K562 (cell line): ENCODE results near the gene ARIH1.

Experiments
- IRF1 ChIP-seq: sonication (generic); formaldehyde crosslinking; IDR thresholded peaks from 2 replicates; pipeline ENCODE4 v1.8.0; 2022; ENCODE audit warnings: missing genetic modification reagents, mild to moderate bottlenecking, borderline replicate concordance
- POLR2A ChIP-seq: fragments of 450-650 bp; conservative IDR thresholded peaks from 2 replicates; pipeline ENCODE4 v1.6.1; 2016
- TF ChIP-seq, protein P1 (sequence below): fragments of 250-450 bp; sonication (Bioruptor Pico); IDR thresholded peaks from 2 replicates; pipeline ENCODE4 v1.8.0; 2022; ENCODE audit warnings: moderate library complexity, mild to moderate bottlenecking, inconsistent platforms
- TF ChIP-seq, protein P2 (sequence below): fragments of 450-650 bp; formaldehyde crosslinking; IDR thresholded peaks from 2 replicates; pipeline ENCODE4 v1.4.0; 2020; ENCODE audit warnings: mild to moderate bottlenecking, mixed read lengths
- TF ChIP-seq, protein P3 (sequence below), 2 experiments: fragments of 450-650 bp; formaldehyde crosslinking in 1 of 2; IDR thresholded peaks; 2 replicates each; pipeline versions ENCODE4 v1.4.0 to v1.6.1; 2014 to 2020; ENCODE audit warnings: mild to moderate bottlenecking in 2 of 2, borderline replicate concordance in 1 of 2, low read depth in 1 of 2

- TF ChIP-seq, protein P1, sequence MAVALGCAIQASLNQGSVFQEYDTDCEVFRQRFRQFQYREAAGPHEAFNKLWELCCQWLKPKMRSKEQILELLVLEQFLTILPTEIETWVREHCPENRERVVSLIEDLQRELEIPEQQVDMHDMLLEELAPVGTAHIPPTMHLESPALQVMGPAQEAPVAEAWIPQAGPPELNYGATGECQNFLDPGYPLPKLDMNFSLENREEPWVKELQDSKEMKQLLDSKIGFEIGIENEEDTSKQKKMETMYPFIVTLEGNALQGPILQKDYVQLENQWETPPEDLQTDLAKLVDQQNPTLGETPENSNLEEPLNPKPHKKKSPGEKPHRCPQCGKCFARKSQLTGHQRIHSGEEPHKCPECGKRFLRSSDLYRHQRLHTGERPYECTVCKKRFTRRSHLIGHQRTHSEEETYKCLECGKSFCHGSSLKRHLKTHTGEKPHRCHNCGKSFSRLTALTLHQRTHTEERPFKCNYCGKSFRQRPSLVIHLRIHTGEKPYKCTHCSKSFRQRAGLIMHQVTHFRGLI (CRISPR knock-in tag): no peak
- TF ChIP-seq, protein P2, sequence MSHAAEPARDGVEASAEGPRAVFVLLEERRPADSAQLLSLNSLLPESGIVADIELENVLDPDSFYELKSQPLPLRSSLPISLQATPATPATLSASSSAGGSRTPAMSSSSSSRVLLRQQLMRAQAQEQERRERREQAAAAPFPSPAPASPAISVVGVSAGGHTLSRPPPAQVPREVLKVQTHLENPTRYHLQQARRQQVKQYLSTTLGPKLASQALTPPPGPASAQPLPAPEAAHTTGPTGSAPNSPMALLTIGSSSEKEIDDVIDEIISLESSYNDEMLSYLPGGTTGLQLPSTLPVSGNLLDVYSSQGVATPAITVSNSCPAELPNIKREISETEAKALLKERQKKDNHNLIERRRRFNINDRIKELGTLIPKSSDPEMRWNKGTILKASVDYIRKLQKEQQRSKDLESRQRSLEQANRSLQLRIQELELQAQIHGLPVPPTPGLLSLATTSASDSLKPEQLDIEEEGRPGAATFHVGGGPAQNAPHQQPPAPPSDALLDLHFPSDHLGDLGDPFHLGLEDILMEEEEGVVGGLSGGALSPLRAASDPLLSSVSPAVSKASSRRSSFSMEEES (CRISPR knock-in tag): no peak
- TF ChIP-seq IRF1 (CRISPR knock-in tag) (no peak), POLR2A (no peak)
- TF ChIP-seq, protein P3, sequence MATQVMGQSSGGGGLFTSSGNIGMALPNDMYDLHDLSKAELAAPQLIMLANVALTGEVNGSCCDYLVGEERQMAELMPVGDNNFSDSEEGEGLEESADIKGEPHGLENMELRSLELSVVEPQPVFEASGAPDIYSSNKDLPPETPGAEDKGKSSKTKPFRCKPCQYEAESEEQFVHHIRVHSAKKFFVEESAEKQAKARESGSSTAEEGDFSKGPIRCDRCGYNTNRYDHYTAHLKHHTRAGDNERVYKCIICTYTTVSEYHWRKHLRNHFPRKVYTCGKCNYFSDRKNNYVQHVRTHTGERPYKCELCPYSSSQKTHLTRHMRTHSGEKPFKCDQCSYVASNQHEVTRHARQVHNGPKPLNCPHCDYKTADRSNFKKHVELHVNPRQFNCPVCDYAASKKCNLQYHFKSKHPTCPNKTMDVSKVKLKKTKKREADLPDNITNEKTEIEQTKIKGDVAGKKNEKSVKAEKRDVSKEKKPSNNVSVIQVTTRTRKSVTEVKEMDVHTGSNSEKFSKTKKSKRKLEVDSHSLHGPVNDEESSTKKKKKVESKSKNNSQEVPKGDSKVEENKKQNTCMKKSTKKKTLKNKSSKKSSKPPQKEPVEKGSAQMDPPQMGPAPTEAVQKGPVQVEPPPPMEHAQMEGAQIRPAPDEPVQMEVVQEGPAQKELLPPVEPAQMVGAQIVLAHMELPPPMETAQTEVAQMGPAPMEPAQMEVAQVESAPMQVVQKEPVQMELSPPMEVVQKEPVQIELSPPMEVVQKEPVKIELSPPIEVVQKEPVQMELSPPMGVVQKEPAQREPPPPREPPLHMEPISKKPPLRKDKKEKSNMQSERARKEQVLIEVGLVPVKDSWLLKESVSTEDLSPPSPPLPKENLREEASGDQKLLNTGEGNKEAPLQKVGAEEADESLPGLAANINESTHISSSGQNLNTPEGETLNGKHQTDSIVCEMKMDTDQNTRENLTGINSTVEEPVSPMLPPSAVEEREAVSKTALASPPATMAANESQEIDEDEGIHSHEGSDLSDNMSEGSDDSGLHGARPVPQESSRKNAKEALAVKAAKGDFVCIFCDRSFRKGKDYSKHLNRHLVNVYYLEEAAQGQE (IDR thresholded peaks at IDR 0.05; ENCODE audit: borderline replicate concordance): no peak
- TF ChIP-seq, protein P3 (CRISPR knock-in tag; IDR thresholded peaks at IDR 0.05; ENCODE audit: low read depth): no peak
Measured at GRCh38 chr15:72493220-72493619, 19.1 kb downstream of the ARIH1 start.
